H9 (cell line): ENCODE measurements around the gene HACE1. TPM values are rescaled to one million over a fixed set of nuclear protein-coding genes. Genes with fewer than 3 reads are reported as not detected.

Experiments used
- DNase-seq: peaks from one replicate; pipeline ENCODE4 v3.0.0-alpha.2; 2017
- H2AFZ ChIP-seq: one replicate; pipeline ENCODE4 v1.6.1; 2013; ENCODE audit warnings: mild to moderate bottlenecking, low read length, control low read depth, moderate library complexity
- H2AK5ac ChIP-seq: 2 replicates; pipeline ENCODE4 v1.6.1; 2013; ENCODE audit warnings: low read length, control low read depth, mixed read lengths; ENCODE audit not compliant: insufficient read length
- H2BK120ac ChIP-seq: one replicate; pipeline ENCODE4 v1.6.1; 2013; ENCODE audit warnings: low read depth, mild to moderate bottlenecking, low read length, control low read depth, inconsistent platforms; ENCODE audit not compliant: poor library complexity, severe bottlenecking
- H2BK12ac ChIP-seq: 2 replicates; pipeline ENCODE4 v1.6.1; 2013; ENCODE audit warnings: low read length, control low read depth, mixed read lengths, low read depth; ENCODE audit not compliant: insufficient read length
- H2BK15ac ChIP-seq: 2 replicates; pipeline ENCODE4 v1.6.1; 2013; ENCODE audit warnings: low read depth, low read length, control low read depth
- H2BK20ac ChIP-seq: one replicate; pipeline ENCODE4 v1.6.1; 2013; ENCODE audit warnings: low read depth, mild to moderate bottlenecking, low read length, control low read depth, inconsistent platforms; ENCODE audit not compliant: poor library complexity, severe bottlenecking
- H2BK5ac ChIP-seq: 2 replicates; pipeline ENCODE4 v1.6.1; 2013; ENCODE audit warnings: low read length, control low read depth, mixed read lengths; ENCODE audit not compliant: insufficient read length
- H3K14ac ChIP-seq: 2 replicates; pipeline ENCODE4 v1.6.1; 2013; ENCODE audit warnings: low read length, control low read depth; ENCODE audit not compliant: insufficient read depth
- H3K18ac ChIP-seq: 2 replicates; pipeline ENCODE4 v1.6.1; 2013; ENCODE audit warnings: low read depth, mild to moderate bottlenecking, mixed read lengths, low read length, control low read depth; ENCODE audit not compliant: insufficient read length
- H3K23ac ChIP-seq: 2 replicates; pipeline ENCODE4 v1.6.1; 2013; ENCODE audit warnings: low read length, control low read depth, mixed read lengths, low read depth; ENCODE audit not compliant: insufficient read length
- H3K23me2 ChIP-seq: 2 replicates; pipeline ENCODE4 v1.6.1; 2013; ENCODE audit warnings: low read depth, mild to moderate bottlenecking, mixed read lengths, low read length, control low read depth; ENCODE audit not compliant: insufficient read length, poor library complexity, severe bottlenecking
- H3K27ac ChIP-seq: 2 replicates; pipeline ENCODE4 v1.5.1; 2013; ENCODE audit warnings: low read length, control low read depth, mixed read lengths, low read depth; ENCODE audit not compliant: insufficient read length
- H3K27me3 ChIP-seq: 2 replicates; pipeline ENCODE4 v1.6.1; 2013; ENCODE audit warnings: low read length, control low read depth, inconsistent platforms; ENCODE audit not compliant: insufficient read depth
- H3K4ac ChIP-seq: 2 replicates; pipeline ENCODE4 v1.6.1; 2013; ENCODE audit warnings: low read depth, mild to moderate bottlenecking, control low read depth, inconsistent platforms, low read length, moderate library complexity
- H3K4me1 ChIP-seq: 2 replicates; pipeline ENCODE4 v1.6.1; 2013; ENCODE audit warnings: low read length, control low read depth, inconsistent platforms; ENCODE audit not compliant: insufficient read depth
- H3K4me2 ChIP-seq: 2 replicates; pipeline ENCODE4 v1.6.1; 2013; ENCODE audit warnings: low read length, control low read depth, mixed read lengths; ENCODE audit not compliant: insufficient read length, insufficient read depth
- H3K56ac ChIP-seq: 2 replicates; pipeline ENCODE4 v1.6.1; 2013; ENCODE audit warnings: low read depth, mild to moderate bottlenecking, mixed read lengths, low read length, control low read depth; ENCODE audit not compliant: insufficient read length
- H3K79me1 ChIP-seq: 2 replicates; pipeline ENCODE4 v1.6.1; 2013; ENCODE audit warnings: low read depth, mild to moderate bottlenecking, moderate library complexity, low read length, control low read depth, inconsistent platforms; ENCODE audit not compliant: insufficient read depth, poor library complexity, severe bottlenecking
- H3K79me2 ChIP-seq: 2 replicates; pipeline ENCODE4 v1.6.1; 2013; ENCODE audit warnings: low read length, control low read depth, inconsistent platforms; ENCODE audit not compliant: insufficient read depth
- H3K9ac ChIP-seq: 2 replicates; pipeline ENCODE4 v1.6.1; 2013; ENCODE audit warnings: low read length, control low read depth, mixed read lengths; ENCODE audit not compliant: insufficient read length; ENCODE audit errors: extremely low read depth
- H3K9me3 ChIP-seq: one replicate; pipeline ENCODE4 v1.6.1; 2013; ENCODE audit warnings: low read depth, low read length, inconsistent platforms; ENCODE audit not compliant: control insufficient read depth
- H3T11ph ChIP-seq: one replicate; pipeline ENCODE4 v1.6.1; 2013; ENCODE audit warnings: mild to moderate bottlenecking, low read length, control low read depth, inconsistent platforms
- H4K20me1 ChIP-seq: one replicate; pipeline ENCODE4 v1.6.1; 2013; ENCODE audit not compliant: control insufficient read depth, insufficient read length, insufficient read depth
- H4K5ac ChIP-seq: 2 replicates; pipeline ENCODE4 v1.6.1; 2013; ENCODE audit warnings: low read depth, mild to moderate bottlenecking, mixed read lengths, low read length, control low read depth; ENCODE audit not compliant: insufficient read length
- H4K8ac ChIP-seq: replicated peaks from 2 replicates; pipeline ENCODE4 v1.6.1; 2013; ENCODE audit warnings: low read length, control low read depth, mixed read lengths, low read depth; ENCODE audit not compliant: insufficient read length
- H4K91ac ChIP-seq: 2 replicates; pipeline ENCODE4 v1.6.1; 2013; ENCODE audit warnings: low read depth, mild to moderate bottlenecking, moderate library complexity, mixed read lengths, low read length, control low read depth; ENCODE audit not compliant: insufficient read length
- H3K27ac Mint-ChIP-seq, 3 experiments: 2 replicates in 2 of 3; 3 replicates in 1 of 3; pipeline ENCODE4 v1.8.0; 2020 to 2021; ENCODE audit warnings: mixed read lengths in 3 of 3, mild to moderate bottlenecking in 1 of 3, moderate library complexity in 1 of 3
- H3K27me3 Mint-ChIP-seq: 2 replicates; pipeline ENCODE4 v1.8.0; 2021; ENCODE audit warnings: low read depth, mild to moderate bottlenecking, moderate library complexity, mixed read lengths
- H3K36me3 Mint-ChIP-seq, 3 experiments: 2 replicates in 2 of 3; 3 replicates in 1 of 3; pipeline ENCODE4 v1.8.0; 2020 to 2021; ENCODE audit warnings: low read depth in 3 of 3, mixed read lengths in 3 of 3; ENCODE audit not compliant: insufficient read depth in 1 of 3
- H3K4me1 Mint-ChIP-seq, 2 experiments: 2 replicates each; pipeline ENCODE4 v1.8.0; 2020; ENCODE audit warnings: mixed read lengths in 2 of 2
- H3K4me3 Mint-ChIP-seq, 2 experiments: 2 replicates in 1 of 2; 3 replicates in 1 of 2; pipeline ENCODE4 v1.8.0; 2020 to 2021; ENCODE audit warnings: mild to moderate bottlenecking in 2 of 2, mixed read lengths in 2 of 2, moderate library complexity in 1 of 2
- H3K9me3 Mint-ChIP-seq, 2 experiments: 2 replicates in 1 of 2; 3 replicates in 1 of 2; pipeline ENCODE4 v1.8.0; 2020; ENCODE audit warnings: mild to moderate bottlenecking in 2 of 2, mixed read lengths in 2 of 2, moderate library complexity in 1 of 2
- WGBS: extraction: QIAGEN DNeasy Blood & Tissue Kit; methylation state at CpG from one replicate; pipeline ENCODE4 v1.1.7; 2013; ENCODE audit warnings: missing lambda C conversion rate, low lambda C conversion rate, mixed read lengths; ENCODE audit not compliant: insufficient read length; ENCODE audit errors: extremely low coverage; 5-methylcytosine and 5-hydroxymethylcytosine counted together
- long read RNA-seq: library from polyadenylated mRNA; unstranded; transcript quantifications from one replicate; pipeline ENCODE4 v2.0.0, GENCODE V29; 2020
- total RNA-seq: library from RNA; stranded (reverse); gene quantifications from 2 replicates; pipeline ENCODE4 v1.2.1, GENCODE V29; 2021
- TF ChIP-seq, protein P1 (sequence below): fragments of 200-600 bp; sonication (generic); conservative IDR thresholded peaks from 3 replicates; pipeline ENCODE4 v1.8.0; 2021; ENCODE audit warnings: antibody characterized with exemption, mild to moderate bottlenecking

HACE1 gene, protein sequence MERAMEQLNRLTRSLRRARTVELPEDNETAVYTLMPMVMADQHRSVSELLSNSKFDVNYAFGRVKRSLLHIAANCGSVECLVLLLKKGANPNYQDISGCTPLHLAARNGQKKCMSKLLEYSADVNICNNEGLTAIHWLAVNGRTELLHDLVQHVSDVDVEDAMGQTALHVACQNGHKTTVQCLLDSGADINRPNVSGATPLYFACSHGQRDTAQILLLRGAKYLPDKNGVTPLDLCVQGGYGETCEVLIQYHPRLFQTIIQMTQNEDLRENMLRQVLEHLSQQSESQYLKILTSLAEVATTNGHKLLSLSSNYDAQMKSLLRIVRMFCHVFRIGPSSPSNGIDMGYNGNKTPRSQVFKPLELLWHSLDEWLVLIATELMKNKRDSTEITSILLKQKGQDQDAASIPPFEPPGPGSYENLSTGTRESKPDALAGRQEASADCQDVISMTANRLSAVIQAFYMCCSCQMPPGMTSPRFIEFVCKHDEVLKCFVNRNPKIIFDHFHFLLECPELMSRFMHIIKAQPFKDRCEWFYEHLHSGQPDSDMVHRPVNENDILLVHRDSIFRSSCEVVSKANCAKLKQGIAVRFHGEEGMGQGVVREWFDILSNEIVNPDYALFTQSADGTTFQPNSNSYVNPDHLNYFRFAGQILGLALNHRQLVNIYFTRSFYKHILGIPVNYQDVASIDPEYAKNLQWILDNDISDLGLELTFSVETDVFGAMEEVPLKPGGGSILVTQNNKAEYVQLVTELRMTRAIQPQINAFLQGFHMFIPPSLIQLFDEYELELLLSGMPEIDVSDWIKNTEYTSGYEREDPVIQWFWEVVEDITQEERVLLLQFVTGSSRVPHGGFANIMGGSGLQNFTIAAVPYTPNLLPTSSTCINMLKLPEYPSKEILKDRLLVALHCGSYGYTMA
- total RNA-seq = 17.0 and 18.0 TPM in 2 replicates
- long read RNA-seq, full-length matches to known transcripts = 34 of 73 reads
- long read RNA-seq, partial matches to known transcripts = 10 of 73 reads
- long read RNA-seq, other reads (novel, unspliced or antisense) = 29 of 73 reads

DNA sequence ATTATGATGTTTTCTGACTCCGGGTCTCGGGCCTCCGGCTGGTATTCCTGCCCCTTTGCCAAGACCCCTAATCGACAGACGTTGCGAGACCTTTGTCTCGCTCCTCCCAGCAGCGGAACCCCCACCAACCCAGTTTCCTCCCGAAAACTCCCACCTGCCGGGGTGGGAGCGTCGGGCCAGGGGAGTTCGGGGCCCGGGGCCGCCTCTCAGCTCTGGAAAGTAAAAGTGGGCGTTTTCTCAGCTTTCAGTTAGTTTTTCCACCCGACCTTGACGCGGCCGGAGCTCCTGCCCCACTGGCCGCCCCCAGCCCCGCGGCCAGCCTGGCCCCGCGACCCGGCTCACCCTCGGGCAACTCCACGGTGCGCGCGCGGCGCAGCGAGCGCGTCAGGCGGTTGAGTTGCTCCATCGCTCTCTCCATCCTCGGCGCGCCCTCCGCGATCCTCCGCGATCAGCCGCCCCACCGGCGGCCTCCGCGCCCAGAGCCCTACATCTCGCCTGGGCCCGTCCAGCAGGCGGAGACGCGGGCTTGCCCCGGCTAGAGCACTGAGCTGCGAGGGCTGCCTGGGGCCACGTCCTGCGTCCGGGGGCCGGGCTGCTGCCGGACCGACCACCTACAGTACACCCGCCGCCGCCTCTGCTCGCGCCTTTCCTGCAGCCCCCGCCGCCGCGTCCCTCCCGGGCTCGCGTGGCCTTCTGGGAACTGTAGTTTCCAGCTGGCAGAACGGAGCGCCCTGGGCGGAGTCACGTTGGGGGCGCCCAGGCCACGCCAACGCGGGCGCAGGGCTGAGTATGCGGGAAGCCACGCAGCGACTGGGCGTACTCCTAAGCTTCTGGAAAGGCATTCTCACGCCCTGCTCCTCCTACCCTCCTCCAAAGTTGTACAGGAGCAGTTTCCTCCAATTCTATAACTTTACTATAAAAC lies at the start of gene HACE1:
Gene HACE1, minus strand, starts transcription at position 695 of the 922 bp plus-strand sequence. Its CDS starts 277 bp downstream, at position 418.
- no peak within 1 kb of the TSS for H4K91ac ChIP-seq
- Mint-ChIP-seq H3K27ac (peak within 1 kb of the TSS; percentile 26 to 96 (median 75); a peak in 5 of 7 replicates), H3K27me3 (no peaks in the 10 kb centered on the region), H3K4me1 (peaks cover 14 to 15% of the 10 kb centered on the region in 2 experiments; a peak in 3 of 4 replicates), H3K9me3 (no peaks in the 10 kb centered on the region), H3K36me3 (no peaks in the 10 kb centered on the region), H3K4me3 (peak within 1 kb of the TSS; percentile 92 to 99)
- no peak within 1 kb of the TSS for H4K5ac ChIP-seq
- H4K8ac ChIP-seq = no peak within 1 kb of the TSS
- peaks cover 1% of the 10 kb centered on the region; the same call in 1 of the 2 replicates for H3K79me2 ChIP-seq
- H2BK12ac ChIP-seq = no peak within 1 kb of the TSS
- H3K9ac ChIP-seq = peak within 1 kb of the TSS; percentile 69
- H3K4me2 ChIP-seq = peak within 1 kb of the TSS; percentile 99
- TF ChIP-seq, protein P1, sequence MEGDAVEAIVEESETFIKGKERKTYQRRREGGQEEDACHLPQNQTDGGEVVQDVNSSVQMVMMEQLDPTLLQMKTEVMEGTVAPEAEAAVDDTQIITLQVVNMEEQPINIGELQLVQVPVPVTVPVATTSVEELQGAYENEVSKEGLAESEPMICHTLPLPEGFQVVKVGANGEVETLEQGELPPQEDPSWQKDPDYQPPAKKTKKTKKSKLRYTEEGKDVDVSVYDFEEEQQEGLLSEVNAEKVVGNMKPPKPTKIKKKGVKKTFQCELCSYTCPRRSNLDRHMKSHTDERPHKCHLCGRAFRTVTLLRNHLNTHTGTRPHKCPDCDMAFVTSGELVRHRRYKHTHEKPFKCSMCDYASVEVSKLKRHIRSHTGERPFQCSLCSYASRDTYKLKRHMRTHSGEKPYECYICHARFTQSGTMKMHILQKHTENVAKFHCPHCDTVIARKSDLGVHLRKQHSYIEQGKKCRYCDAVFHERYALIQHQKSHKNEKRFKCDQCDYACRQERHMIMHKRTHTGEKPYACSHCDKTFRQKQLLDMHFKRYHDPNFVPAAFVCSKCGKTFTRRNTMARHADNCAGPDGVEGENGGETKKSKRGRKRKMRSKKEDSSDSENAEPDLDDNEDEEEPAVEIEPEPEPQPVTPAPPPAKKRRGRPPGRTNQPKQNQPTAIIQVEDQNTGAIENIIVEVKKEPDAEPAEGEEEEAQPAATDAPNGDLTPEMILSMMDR = peak; percentile 54
- no peak within 1 kb of the TSS for H2AK5ac ChIP-seq
- H3K23me2 ChIP-seq = peaks cover 6% of the 10 kb centered on the region
- no peak within 1 kb of the TSS for H3T11ph ChIP-seq
- H3K27ac ChIP-seq = no peak within 1 kb of the TSS
- peak; percentile 95 for DNase-seq
- no peaks in the 10 kb centered on the region for H3K9me3 ChIP-seq
- H2BK120ac ChIP-seq = no peak within 1 kb of the TSS
- H3K27me3 ChIP-seq = no peaks in the 10 kb centered on the region
- peak within 1 kb of the TSS; percentile 81 for H3K14ac ChIP-seq
- H2AFZ ChIP-seq = no peak within 1 kb of the TSS
- no CpG with 5 or more reads among the region's 89 CpGs for WGBS
- peaks cover 4% of the 10 kb centered on the region for H3K79me1 ChIP-seq
- no peak within 1 kb of the TSS for H3K4ac ChIP-seq
- H3K4me1 ChIP-seq = no peaks in the 10 kb centered on the region
- H2BK20ac ChIP-seq = no peak within 1 kb of the TSS
- no peak within 1 kb of the TSS for H2BK15ac ChIP-seq
- no peak within 1 kb of the TSS for H3K23ac ChIP-seq
- H3K56ac ChIP-seq = no peak within 1 kb of the TSS
- no peak within 1 kb of the TSS for H2BK5ac ChIP-seq
- H3K18ac ChIP-seq = peak within 1 kb of the TSS; percentile 60
- H4K20me1 ChIP-seq = no peaks in the 10 kb centered on the region
